OCI-LY3 (cell line): ENCODE results near the gene FAM53A.

Source experiments
- H2AFZ ChIP-seq: fragments of 200-600, 300-600 bp; shearing (Covaris generic); 2 replicates; pipeline ENCODE4 v1.6.0; 2014; ENCODE audit warnings: antibody characterized with exemption, low read depth, low read length
- H3K27ac ChIP-seq: fragments of 200-600, 300-600 bp; sonication (generic); 2 replicates; pipeline ENCODE4 v1.5.1; 2014; ENCODE audit warnings: mild to moderate bottlenecking, low read length, moderate library complexity, mixed read lengths
- H3K27me3 ChIP-seq: fragments of 200-600, 300-600 bp; sonication (generic); 2 replicates; pipeline ENCODE4 v1.6.1; 2014; ENCODE audit warnings: low read depth, low read length, mixed read lengths
- H3K36me3 ChIP-seq: fragments of 200-600, 300-600 bp; sonication (generic); replicated peaks from 2 replicates; pipeline ENCODE3; 2014; ENCODE audit warnings: low read depth, low read length, mixed read lengths
- H3K4me1 ChIP-seq: fragments of 300-600, 200-600 bp; sonication (generic); 2 replicates; pipeline ENCODE4 v1.6.1; 2014; ENCODE audit warnings: low read length, mixed read lengths
- H3K4me2 ChIP-seq: fragments of 200-600, 300-600 bp; sonication (generic); 2 replicates; pipeline ENCODE4 v1.6.1; 2014; ENCODE audit warnings: low read length, mixed read lengths
- H3K4me3 ChIP-seq: fragments of 300-600, 200-600 bp; sonication (generic); 2 replicates; pipeline ENCODE4 v1.5.1; 2014; ENCODE audit warnings: antibody characterized with exemption, mild to moderate bottlenecking, low read length, moderate library complexity
- H3K79me2 ChIP-seq: fragments of 300-600, 200-600 bp; shearing (Covaris generic); 2 replicates; pipeline ENCODE4 v1.6.1; 2014; ENCODE audit warnings: mild to moderate bottlenecking, low read length, mixed read lengths
- H3K9ac ChIP-seq: fragments of 300-600, 200-600 bp; shearing (Covaris generic); 2 replicates; pipeline ENCODE4 v1.6.0; 2014; ENCODE audit warnings: mild to moderate bottlenecking, low read length, moderate library complexity
- H3K9me3 ChIP-seq: fragments of 200-600, 300-600 bp; shearing (Covaris generic); 2 replicates; pipeline ENCODE4 v1.6.1; 2014; ENCODE audit warnings: low read length, mixed read lengths; ENCODE audit not compliant: insufficient read depth
- H4K20me1 ChIP-seq: fragments of 200-600, 300-600 bp; sonication (generic); 2 replicates; pipeline ENCODE4 v1.6.1; 2016; ENCODE audit warnings: low read length, mixed read lengths; ENCODE audit not compliant: insufficient read depth
- EZH2phosphoT487 ChIP-seq: fragments of 200-600 bp; shearing (Covaris generic); IDR thresholded peaks from 2 replicates; pipeline ENCODE4 v1.6.1; 2018; ENCODE audit warnings: antibody characterized with exemption, mixed run types, low read depth
- TF ChIP-seq, protein P1 (sequence below): fragments of 200-600, 300-600 bp; sonication (generic); IDR thresholded peaks from 2 replicates; pipeline ENCODE4 v1.5.1; 2014; ENCODE audit warnings: antibody characterized with exemption, low read length, low read depth

Gene FAM53A

DNA sequence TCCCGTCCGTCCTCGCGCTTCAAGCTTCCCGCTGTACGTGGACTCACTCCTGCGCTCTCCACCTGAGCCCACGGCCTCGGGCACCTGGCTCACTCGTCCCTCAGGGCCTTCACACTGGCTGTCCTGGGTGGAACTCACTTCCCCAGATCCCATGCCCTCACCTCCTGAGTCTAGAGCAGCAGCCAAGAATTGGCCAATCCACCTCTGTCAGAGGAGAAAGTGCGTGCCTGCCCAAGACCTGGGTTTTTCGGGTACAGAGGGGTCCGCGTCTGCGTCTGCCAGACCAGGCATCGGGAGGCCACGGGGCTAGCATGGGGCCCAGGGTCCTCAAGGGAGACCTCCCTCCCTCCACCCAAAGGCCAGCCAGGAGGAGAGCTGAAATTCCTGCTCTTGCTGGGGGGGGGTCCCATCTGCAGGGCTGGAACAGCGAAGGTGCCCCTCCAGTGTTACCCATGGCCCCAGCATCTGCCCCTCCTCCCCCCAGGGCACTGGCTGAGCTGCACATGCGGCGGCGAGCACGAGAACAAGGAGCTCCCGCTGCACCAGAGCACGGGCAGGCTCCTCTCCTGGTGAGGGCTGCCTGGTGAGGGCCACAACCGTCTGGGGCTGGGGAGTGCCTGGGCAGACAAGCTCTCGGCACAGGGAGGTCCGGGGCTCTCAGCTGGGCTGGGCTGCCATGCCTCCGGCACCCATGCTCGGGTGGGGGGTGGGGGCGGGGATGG lies 47.5 kb downstream of the FAM53A start:
- Histone ChIP-seq H2AFZ (no peak overlapping the region), H3K27ac (no peak overlapping the region), H3K27me3 (peaks cover 21% of the 10 kb centered on the region), H3K9ac (no peak overlapping the region), H3K4me1 (no peaks in the 10 kb centered on the region), H3K79me2 (no peaks in the 10 kb centered on the region), H3K4me3 (no peak overlapping the region), H3K4me2 (no peak overlapping the region), H4K20me1 (no peaks in the 10 kb centered on the region), H3K9me3 (no peaks in the 10 kb centered on the region), H3K36me3 (no peaks in the 10 kb centered on the region)
- TF ChIP-seq, protein P1, sequence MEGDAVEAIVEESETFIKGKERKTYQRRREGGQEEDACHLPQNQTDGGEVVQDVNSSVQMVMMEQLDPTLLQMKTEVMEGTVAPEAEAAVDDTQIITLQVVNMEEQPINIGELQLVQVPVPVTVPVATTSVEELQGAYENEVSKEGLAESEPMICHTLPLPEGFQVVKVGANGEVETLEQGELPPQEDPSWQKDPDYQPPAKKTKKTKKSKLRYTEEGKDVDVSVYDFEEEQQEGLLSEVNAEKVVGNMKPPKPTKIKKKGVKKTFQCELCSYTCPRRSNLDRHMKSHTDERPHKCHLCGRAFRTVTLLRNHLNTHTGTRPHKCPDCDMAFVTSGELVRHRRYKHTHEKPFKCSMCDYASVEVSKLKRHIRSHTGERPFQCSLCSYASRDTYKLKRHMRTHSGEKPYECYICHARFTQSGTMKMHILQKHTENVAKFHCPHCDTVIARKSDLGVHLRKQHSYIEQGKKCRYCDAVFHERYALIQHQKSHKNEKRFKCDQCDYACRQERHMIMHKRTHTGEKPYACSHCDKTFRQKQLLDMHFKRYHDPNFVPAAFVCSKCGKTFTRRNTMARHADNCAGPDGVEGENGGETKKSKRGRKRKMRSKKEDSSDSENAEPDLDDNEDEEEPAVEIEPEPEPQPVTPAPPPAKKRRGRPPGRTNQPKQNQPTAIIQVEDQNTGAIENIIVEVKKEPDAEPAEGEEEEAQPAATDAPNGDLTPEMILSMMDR = no peak
- no peak for TF ChIP-seq EZH2phosphoT487

DNA sequence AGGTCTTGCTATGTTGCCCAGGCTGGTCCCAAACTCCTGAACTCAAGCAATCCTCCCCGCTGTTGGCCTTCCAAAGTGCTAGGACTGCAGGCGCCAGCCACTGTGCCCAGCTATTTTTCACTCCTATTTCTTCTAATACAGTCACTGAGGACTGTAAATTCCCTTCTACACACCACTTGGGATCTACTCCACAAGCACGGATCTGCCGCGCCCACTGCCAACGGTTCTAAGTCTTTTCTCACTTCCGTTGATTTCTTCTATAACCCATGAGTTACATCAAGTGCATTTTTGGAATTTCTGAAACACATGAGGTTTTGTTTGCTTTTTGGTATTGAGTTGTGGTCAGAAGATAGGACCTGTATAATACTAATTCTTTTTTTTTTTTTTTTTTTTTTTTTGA lies 48.6 kb downstream of the FAM53A start:
- Histone ChIP-seq H3K4me1 (no peaks in the 10 kb centered on the region), H3K4me2 (no peak overlapping the region), H3K79me2 (no peaks in the 10 kb centered on the region), H3K9ac (no peak overlapping the region), H2AFZ (no peak overlapping the region), H3K4me3 (no peak overlapping the region), H3K27me3 (peaks cover 15% of the 10 kb centered on the region), H3K36me3 (no peaks in the 10 kb centered on the region), H3K9me3 (no peaks in the 10 kb centered on the region), H4K20me1 (no peaks in the 10 kb centered on the region), H3K27ac (no peak overlapping the region)
- TF ChIP-seq, protein P1 = no peak
- TF ChIP-seq EZH2phosphoT487 = no peak

- H3K79me2 ChIP-seq = no peaks in the 10 kb centered on the region
- no peaks in the 10 kb centered on the region for H3K36me3 ChIP-seq
- peaks cover 15% of the 10 kb centered on the region for H3K27me3 ChIP-seq
- TF ChIP-seq, protein P1 = no peak
- no peak for TF ChIP-seq EZH2phosphoT487
- no peaks in the 10 kb centered on the region for H4K20me1 ChIP-seq
- no peak overlapping the region for H3K9ac ChIP-seq
- H3K4me3 ChIP-seq = no peak overlapping the region
- no peaks in the 10 kb centered on the region for H3K9me3 ChIP-seq
- H2AFZ ChIP-seq = no peak overlapping the region
- H3K4me1 ChIP-seq = no peaks in the 10 kb centered on the region
- no peak overlapping the region for H3K4me2 ChIP-seq
- no peak overlapping the region for H3K27ac ChIP-seq
Observed at GRCh38 chr4:1633993-1634392, 50.1 kb downstream of the FAM53A start.

GRCh38 chr4:1632109-1633104 lies 51.7 kb downstream of the FAM53A start:
- H3K36me3 ChIP-seq = no peaks in the 10 kb centered on the region
- no peak overlapping the region for H3K9ac ChIP-seq
- TF ChIP-seq EZH2phosphoT487 = no peak
- TF ChIP-seq, protein P1 = no peak
- no peak overlapping the region for H3K27ac ChIP-seq
- no peak overlapping the region for H2AFZ ChIP-seq
- H3K79me2 ChIP-seq = no peaks in the 10 kb centered on the region
- no peaks in the 10 kb centered on the region for H4K20me1 ChIP-seq
- H3K4me3 ChIP-seq = no peak overlapping the region
- no peaks in the 10 kb centered on the region for H3K4me1 ChIP-seq
- no peak overlapping the region for H3K4me2 ChIP-seq
- H3K9me3 ChIP-seq = no peaks in the 10 kb centered on the region
- peaks cover 15% of the 10 kb centered on the region for H3K27me3 ChIP-seq
